ENCODE data around the gene IQCE.
"Not testable (repeated sequence)": the region's sequence is repeated elsewhere in the genome, so short reads cannot be mapped to it uniquely, and the experiment has no call there.

Gene IQCE

GRCh38 chr7:2582006-2582735, 23.4 kb downstream of the IQCE start:
- DNase-seq = no peak

DNA sequence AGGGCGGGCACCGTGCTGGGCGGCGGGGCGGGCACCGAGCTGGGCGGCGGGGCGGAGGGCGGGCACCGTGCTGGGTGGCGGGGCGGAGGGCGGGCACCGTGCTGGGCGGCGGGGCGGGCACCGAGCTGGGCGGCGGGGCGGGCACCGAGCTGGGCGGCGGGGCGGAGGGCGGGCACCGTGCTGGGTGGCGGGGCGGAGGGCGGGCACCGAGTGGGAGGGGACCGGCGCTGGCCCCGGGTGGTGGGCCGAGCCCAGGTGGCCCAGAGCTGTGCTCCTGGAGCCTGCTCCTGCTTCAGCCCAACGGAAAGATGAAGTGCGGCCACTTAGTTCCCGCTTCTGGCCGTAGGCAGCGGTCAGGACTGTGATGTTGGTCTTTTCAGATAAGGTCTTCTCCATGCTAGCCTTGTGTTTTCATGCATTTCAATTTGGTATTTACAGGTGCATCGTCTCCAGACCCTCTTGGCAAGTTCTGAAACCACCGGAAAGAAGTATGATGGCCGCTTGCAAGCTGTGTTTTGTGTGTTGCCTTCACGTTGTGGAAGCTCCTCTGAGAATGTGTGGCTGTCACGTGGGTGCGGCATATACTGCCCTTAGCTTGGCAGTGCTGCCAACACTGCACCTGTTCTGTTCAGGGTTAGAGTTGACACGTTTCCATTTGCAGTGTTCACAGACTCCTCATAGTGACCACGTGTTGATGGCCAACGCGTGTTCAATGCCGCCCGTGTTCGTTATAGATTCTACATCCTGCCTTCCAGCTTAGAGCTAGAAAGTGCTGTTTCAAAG, 25.2 kb downstream of the IQCE start:
- DNase-seq = no peak

DNA sequence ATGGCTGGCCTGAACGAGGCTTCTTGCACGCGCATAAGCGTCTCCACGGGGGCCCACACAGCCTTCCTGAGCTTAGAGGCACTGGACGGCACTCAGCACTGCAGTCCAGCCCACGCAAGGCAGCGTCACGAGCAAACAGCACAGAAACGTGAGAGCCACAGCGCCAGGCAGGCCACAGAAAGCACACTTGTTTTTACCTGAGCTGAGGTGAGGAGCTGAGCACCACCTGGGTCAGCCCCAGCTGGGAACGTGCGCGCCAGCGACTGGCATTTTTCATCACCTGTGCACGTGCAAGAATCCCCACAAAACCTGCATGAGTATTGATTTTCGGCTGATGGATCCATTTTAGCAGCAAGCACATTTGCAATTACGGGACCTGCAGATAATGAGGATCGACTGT, 26.7 kb downstream of the IQCE start:
- DNase-seq = no peak

DNA sequence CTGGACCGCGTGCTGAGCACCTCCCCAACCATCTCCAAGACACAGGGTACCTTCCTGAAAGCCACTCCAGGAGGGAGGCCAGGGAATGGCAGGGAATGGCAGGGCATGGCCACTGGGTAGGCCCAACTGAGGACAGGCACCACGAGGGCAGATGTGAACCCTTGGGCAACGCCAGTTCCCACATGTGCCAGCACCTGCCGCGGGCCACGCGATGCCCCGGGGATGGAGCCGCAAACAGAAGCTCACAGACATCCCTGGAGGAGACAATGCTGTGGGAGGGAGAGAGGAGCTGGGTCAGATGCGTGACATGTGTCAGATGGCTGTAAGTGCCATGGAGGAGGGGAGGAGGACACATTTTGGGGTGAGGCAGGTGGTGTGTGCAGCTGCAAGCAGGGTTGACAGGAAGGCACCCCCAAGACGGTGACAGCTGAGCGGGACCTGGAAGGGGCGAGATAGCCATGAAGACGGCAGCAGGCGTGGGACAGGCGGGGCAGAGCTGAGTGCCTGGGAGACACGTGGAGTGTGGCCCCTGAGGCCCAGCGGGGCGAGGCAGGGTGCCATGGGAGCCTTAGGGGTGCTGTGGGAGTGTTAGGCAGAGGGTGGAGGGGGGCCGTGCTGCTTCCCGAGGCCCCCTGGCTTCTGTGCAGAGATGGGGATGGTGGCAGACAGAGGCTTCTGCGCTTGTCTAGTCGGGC, 27.7 kb downstream of the IQCE start:
- DNase-seq = no peak

DNA sequence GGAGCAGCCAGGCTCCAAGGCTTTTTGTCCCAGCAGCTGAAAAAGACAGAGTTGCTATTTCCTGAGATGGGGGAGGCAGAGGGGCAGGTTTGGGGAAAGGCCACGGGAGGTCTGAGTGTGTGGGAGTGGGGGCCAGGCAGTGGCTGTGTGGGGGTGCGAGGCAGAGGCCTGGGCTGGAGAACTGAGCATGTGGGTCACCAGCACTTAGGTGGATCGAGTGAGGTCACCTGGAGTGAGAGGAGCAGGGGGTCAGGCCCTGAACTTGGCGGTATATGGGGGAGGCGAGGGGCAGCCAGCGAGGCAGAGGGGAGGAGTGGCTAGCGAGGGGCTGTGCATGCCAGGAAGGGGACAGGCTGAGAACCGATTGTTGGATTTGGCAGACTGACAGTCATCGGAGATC, 28.4 kb downstream of the IQCE start:
- no peak for DNase-seq

- DNase-seq = no peak
These were observed 29.0 kb downstream of the IQCE start for GRCh38 chr7:2587778-2588177.

- no peak for DNase-seq
These were observed 30.6 kb downstream of the IQCE start for GRCh38 chr7:2589341-2589740.

GRCh38 chr7:2589941-2590340, 31.2 kb downstream of the IQCE start:
- not testable (repeated sequence) for DNase-seq

- DNase-seq = no peak
These were observed 33.6 kb downstream of the IQCE start for GRCh38 chr7:2592375-2592865.

DNA sequence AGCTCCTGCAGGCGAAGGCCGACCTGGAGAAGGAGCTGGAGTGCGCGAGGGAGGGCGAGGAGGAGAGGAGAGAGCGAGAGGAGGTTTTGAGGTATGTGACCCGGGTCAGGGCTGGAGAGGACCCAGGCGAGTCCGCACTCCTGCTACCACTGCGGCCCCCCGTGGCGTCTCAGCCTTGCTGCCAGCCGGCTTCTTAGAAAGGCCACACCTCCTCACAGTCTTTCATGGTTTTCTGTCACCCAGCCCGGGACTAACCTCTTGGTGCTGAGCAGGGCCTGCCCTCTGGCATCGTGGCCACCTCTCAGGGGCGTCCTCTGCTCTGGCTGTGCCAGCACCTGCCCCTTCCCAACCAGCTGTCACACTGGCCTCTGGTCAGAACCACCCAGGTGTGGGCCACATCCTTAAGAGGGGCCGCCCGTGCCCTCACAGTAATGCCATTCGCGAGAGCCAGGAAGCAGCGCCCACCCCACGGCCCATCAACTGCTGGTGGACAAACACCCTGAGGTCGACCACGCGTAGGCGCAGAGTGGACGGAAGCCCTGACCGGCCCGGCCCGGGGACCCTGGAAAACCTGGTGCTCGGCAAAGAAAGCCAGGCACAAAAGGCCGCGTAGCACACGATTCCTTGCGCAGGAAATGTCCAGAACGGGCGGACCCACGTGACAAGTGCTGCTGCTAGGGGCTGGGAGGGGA, 34.4 kb downstream of the IQCE start:
- DNase-seq = no peak

- no peak for DNase-seq
These were observed 35.8 kb downstream of the IQCE start for GRCh38 chr7:2594599-2594998.

- DNase-seq = no peak
These were observed 36.6 kb downstream of the IQCE start for GRCh38 chr7:2595258-2595860.

DNA sequence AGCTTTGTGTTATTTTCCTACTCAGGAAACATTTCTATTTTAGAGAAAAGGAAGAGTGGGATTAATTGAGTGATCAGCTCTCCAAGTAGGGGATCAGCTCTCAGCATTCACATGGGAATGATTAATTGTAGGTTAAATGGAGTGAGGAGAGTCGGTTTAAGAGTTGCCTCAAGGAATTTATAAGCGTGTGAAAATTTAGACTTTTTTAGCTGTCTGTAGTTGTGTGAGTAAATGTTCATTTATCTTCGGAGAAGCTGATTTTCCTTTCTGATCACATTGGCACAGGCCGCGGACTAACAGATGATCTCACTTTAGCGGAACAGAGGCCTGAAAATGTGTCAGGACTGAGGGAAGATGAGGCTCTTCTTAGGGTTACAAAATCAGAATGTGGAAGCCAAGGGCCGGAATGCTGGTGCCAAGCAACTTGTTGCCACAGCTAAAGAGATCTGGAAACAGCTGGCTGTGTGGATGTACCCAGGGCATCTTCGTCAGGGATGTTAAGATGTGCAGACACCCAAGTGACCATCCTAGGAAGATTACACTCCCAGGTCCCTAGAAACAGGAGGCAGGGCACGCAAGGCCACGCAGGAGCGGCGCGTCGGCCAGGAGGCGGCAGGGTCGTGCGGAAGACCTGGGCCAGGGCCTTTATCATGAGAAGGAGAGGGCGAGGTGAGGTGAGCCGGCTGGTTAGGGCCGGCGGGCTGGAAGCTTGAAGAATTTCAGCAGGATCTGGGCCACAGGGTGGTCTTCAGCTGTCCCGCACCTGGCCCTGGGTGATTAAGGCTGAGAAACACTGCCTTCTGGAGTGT, 37.9 kb downstream of the IQCE start:
- DNase-seq = no peak

DNA sequence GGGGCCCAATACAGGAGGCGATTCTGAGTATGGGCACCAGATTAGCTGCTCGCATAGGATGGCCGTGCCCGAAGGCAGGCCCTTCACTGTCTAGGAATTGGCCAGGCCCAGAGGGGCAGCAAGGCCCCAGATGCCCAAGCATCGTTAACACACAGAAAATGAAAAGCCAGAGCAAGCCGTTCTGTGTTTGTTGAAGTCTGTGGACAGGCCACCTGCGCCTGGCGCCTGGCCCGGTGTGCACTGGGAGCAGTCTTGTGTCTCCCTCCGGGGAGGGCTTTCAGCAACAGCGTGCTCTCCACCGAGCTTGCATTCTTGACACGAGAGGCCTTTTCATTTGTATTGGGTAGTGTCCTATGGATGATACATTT, 38.5 kb downstream of the IQCE start:
- no peak for DNase-seq

DNA sequence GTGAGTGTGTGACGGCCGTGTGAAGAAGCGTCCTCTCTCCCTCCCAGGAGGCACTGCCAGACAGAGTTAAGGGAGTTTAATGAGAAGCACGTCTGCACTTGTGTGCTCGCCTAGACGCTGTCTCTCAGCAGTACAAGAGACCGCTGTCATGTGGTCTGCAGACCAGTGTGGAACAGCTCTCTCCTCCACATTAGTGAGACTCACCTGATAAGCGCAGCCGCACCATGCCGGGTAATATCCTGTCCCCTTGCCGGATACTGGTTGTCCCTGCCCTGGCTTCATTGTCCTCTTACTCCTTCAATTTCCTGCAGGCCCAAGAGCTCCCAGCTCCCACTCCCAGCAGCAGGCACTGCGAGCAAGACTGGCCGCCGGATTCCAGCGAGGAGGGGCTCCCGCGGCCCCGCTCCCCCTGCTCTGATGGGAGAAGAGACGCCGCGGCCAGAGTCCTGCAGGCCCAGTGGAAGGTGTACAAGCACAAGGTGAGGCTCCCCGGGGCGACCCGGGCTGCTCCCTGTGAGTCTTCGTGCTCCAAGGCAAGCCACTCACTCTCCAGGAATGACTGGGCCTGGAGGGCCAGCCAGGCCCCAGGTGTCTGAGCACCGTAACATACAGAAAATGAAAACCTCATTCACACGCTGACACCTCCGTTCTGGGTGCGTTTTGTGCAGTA, 39.5 kb downstream of the IQCE start:
- DNase-seq = no peak

DNA sequence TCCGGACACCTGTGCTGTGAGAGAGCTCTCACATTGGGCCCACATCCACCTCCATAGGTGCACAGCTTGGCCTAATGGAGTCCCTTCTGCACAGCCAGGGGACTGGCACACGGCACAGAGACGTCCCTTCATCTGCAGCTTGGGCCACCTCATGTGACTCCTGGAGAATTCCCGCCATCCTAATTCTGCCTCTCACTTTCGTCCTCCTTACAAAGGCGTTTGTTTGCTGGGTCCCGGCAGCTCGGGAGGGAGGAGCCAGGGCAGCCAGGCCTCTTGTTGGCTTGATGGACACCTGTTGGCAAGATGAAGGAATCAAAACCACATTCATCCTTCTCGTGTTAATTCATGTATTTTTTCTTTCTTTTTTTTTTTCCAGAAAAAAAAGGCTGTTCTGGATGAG, 42.3 kb downstream of the IQCE start:
- DNase-seq = no peak

- no peak for DNase-seq
These were observed 43.1 kb downstream of the IQCE start for GRCh38 chr7:2601907-2602306.

DNA sequence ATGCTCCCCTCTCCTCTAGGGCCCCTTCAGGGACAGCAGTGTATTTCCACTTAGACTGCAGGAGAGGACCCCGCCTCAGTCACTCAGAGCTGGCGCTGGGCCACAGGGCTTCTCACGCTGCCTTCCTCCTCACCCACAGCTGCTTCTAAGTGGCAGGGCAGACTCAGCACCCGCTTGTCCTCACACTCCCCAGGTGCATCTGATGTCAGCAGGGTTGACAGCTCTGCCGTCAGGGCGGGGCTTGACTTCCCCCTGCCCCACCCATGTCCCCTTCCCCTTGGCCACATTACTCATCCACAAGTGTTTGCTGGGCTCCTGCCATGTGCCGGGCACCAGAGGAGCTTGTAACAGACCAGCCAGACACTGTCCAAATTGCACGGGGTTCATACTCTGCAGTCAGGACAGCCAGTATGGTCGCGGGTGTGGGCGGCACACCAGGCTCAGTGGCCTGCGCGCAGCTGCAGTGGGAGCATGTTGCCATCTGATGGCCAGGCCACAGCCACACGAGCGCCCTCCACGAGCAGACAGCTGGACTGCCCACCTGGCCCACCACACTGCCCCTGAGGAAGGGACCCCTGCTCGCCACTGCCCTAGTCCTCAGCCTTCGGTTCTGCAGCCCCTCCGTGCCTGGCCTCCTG, 43.7 kb downstream of the IQCE start:
- DNase-seq = no peak

- DNase-seq = no peak
These were observed 44.5 kb downstream of the IQCE start for GRCh38 chr7:2603044-2603965.
